Gastrocnemius medialis (tissue), 4 donors: ENCODE data around the gene AP1G2.

Source experiments
- CTCF ChIP-seq, 5 experiments: fragments of 450-650 bp in 3 of 5; fragments of 200-600 bp in 2 of 5; sonication (generic) in 2 of 5; IDR thresholded peaks in 4 of 5; conservative IDR thresholded peaks in 1 of 5; 1 replicate in 4 of 5; 2 replicates in 1 of 5; pipeline ENCODE4 v1.5.1; 2016 to 2019; ENCODE audit warnings: antibody characterized with exemption in 5 of 5, mild to moderate bottlenecking in 3 of 5, moderate library complexity in 3 of 5
- POLR2A ChIP-seq, 2 donors: fragments of 450-650 bp; IDR thresholded peaks; one replicate each; pipeline ENCODE4 v1.6.1; 2017; ENCODE audit warnings: antibody characterized with exemption in 2 of 2, mild to moderate bottlenecking in 2 of 2, moderate library complexity in 2 of 2

GRCh38 chr14:23558346-23559009, 9.1 kb downstream of the AP1G2 start:
- TF ChIP-seq CTCF (IDR thresholded peaks at IDR 0.05 in 4 of 5, conservative IDR thresholded peaks at IDR 0.05 in 1 of 5) = no peak
- no peak for TF ChIP-seq POLR2A (IDR thresholded peaks at IDR 0.05)
